K562 (cell line): ENCODE data around the gene ERN1. TPM values are rescaled to one million over a fixed set of nuclear protein-coding genes. Genes with fewer than 3 reads are reported as not detected.

Source experiments
- ATAC-seq: fragments of 200-7000 bp; cut with Tn5 transposase; 3 replicates; pipeline ENCODE4 v1.9.1; 2020; ENCODE audit warnings: moderate library complexity
- BruUV-seq: library from RNA; stranded (reverse); fragments of 400-500 nt; replicated peaks from 2 replicates; lab custom pipeline; 2021; lab: Mats Ljungman, UMichigan
- CTCF ChIA-PET: fragments of 300-600 bp; formaldehyde crosslinking; extraction: SDS; loops from one replicate; lab custom pipeline; 2021; ENCODE audit warnings: low intra/inter-chr PET ratio; lab: Yijun Ruan, JAX
- POLR2A ChIA-PET: fragments of 300-600, 350-650 bp; sonication (Branson Sonifier 250); formaldehyde crosslinking; extraction: SDS; loops from one replicate; lab custom pipeline; 2021; ENCODE audit warnings: antibody characterized with exemption, inconsistent platforms; lab: Yijun Ruan, JAX
- DNase-seq, 4 experiments: peaks; one replicate each; pipeline versions ENCODE4 v3.0.0 to v3.0.0-alpha.2; 2011 to 2018; ENCODE audit warnings: low spot score in 3 of 4, mixed read lengths in 3 of 4; ENCODE audit errors: extremely low read depth in 1 of 4
- FAIRE-seq: peaks from 2 replicates; lab custom pipeline; 2011; peaks lifted over from hg19 to GRCh38; lab: Jason Lieb, UNC
- H2AFZ ChIP-seq: 2 replicates; pipeline ENCODE4 v1.6.0; 2011; ENCODE audit warnings: low read depth, low read length, control low read depth, inconsistent platforms
- H3K27ac ChIP-seq: fragments of 200-600 bp; 3 replicates; pipeline ENCODE4 v1.8.0; 2011; ENCODE audit warnings: low read depth, mild to moderate bottlenecking, control low read depth, inconsistent platforms, low read length, moderate library complexity, mixed read lengths; ENCODE audit errors: extremely low read depth
- H3K27me3 ChIP-seq, 2 experiments: fragments of 300-600 bp in 1 of 2; 2 replicates in 1 of 2; 3 replicates in 1 of 2; pipeline versions ENCODE4 v1.6.0 to v1.8.0; 2011; ENCODE audit warnings: inconsistent platforms in 2 of 2, low read length in 2 of 2, mild to moderate bottlenecking in 1 of 2, mixed read lengths in 1 of 2, moderate library complexity in 1 of 2; ENCODE audit not compliant: control insufficient read depth in 2 of 2, insufficient read depth in 2 of 2
- H3K36me3 ChIP-seq: fragments of 300-600 bp; 3 replicates; pipeline ENCODE4 v1.8.0; 2011; ENCODE audit warnings: mild to moderate bottlenecking, low read length, inconsistent platforms; ENCODE audit not compliant: control insufficient read depth, insufficient read depth
- H3K4me1 ChIP-seq, 2 experiments: fragments of 200-600 bp in 1 of 2; replicated peaks in 1 of 2; 2 replicates in 1 of 2; 3 replicates in 1 of 2; pipeline versions ENCODE4 v1.5.1 to v1.8.0; 2011; ENCODE audit warnings: inconsistent platforms in 2 of 2, low read length in 2 of 2, mild to moderate bottlenecking in 1 of 2, mixed read lengths in 1 of 2, moderate library complexity in 1 of 2; ENCODE audit not compliant: control insufficient read depth in 2 of 2, insufficient read depth in 2 of 2
- H3K4me2 ChIP-seq: 2 replicates; pipeline ENCODE4 v1.6.1; 2011; ENCODE audit warnings: low read length, control low read depth, inconsistent platforms, mixed read lengths; ENCODE audit not compliant: insufficient read depth
- H3K4me3 ChIP-seq: fragments of 200-600 bp; sonication (generic), shearing (Covaris generic); 2 replicates; pipeline ENCODE4 v1.5.1; 2016; ENCODE audit warnings: control low read depth, inconsistent platforms
- H3K79me2 ChIP-seq: fragments of 200-600 bp; 3 replicates; pipeline ENCODE4 v1.8.0; 2011; ENCODE audit warnings: low read length, inconsistent platforms; ENCODE audit not compliant: control insufficient read depth, insufficient read depth
- H3K9ac ChIP-seq, 2 experiments: 2 replicates each; pipeline versions ENCODE4 v1.6.0 to v1.6.1; 2011; ENCODE audit warnings: low read depth in 2 of 2, low read length in 2 of 2, control low read depth in 1 of 2, inconsistent platforms in 1 of 2, mild to moderate bottlenecking in 1 of 2, mixed read lengths in 1 of 2; ENCODE audit not compliant: insufficient read depth in 1 of 2
- H3K9me1 ChIP-seq: one replicate; pipeline ENCODE4 v1.6.0; 2011; ENCODE audit warnings: inconsistent platforms, mild to moderate bottlenecking, low read length, moderate library complexity; ENCODE audit not compliant: control insufficient read depth, insufficient read depth
- H3K9me3 ChIP-seq: replicated peaks from 2 replicates; pipeline ENCODE4 v1.5.1; 2011; ENCODE audit warnings: low read depth, low read length, inconsistent platforms; ENCODE audit not compliant: control insufficient read depth, insufficient read depth
- H4K20me1 ChIP-seq: replicated peaks from 2 replicates; pipeline ENCODE4 v1.6.1; 2011; ENCODE audit warnings: low read length, inconsistent platforms, mixed read lengths; ENCODE audit not compliant: control insufficient read depth, insufficient read depth
- NCOR1 ChIP-seq: fragments of 450-650 bp; IDR thresholded peaks from 2 replicates; pipeline ENCODE4 v1.6.1; 2016; ENCODE audit warnings: mild to moderate bottlenecking, moderate library complexity
- SAP30 ChIP-seq: fragments of 200-600 bp; sonication (generic); IDR thresholded peaks from 2 replicates; pipeline ENCODE4 v1.6.1; 2012; ENCODE audit warnings: borderline replicate concordance, low read depth, mild to moderate bottlenecking, moderate library complexity, low read length, control low read depth, inconsistent platforms; ENCODE audit not compliant: insufficient read depth, poor library complexity, severe bottlenecking
- TCF15 ChIP-seq: fragments of 250-450 bp; sonication (Bioruptor Pico); IDR thresholded peaks from 2 replicates; pipeline ENCODE4 v1.8.0; 2022; ENCODE audit warnings: moderate library complexity, mild to moderate bottlenecking, inconsistent platforms
- U2AF2 ChIP-seq: fragments of 200-400 bp; formaldehyde crosslinking; optimal IDR thresholded peaks from 2 replicates; pipeline ENCODE3; 2017; ENCODE audit warnings: low read depth, mild to moderate bottlenecking, low read length
- ZC3H8 ChIP-seq: fragments of 450-650 bp; IDR thresholded peaks from 2 replicates; pipeline ENCODE4 v1.6.1; 2017
- ZNF324 ChIP-seq: fragments of 250-450 bp; sonication (Bioruptor Pico); IDR thresholded peaks from 2 replicates; pipeline ENCODE4 v1.4.0; 2020; ENCODE audit warnings: mild to moderate bottlenecking
- ZNF384 ChIP-seq: IDR thresholded peaks from 2 replicates; pipeline ENCODE4 v1.6.1; 2012; ENCODE audit warnings: low read depth, low read length, improper control_type of control experiment
- ZNF41 ChIP-seq: fragments of 250-450 bp; sonication (Bioruptor Pico); conservative IDR thresholded peaks from 2 replicates; pipeline ENCODE4 v1.4.0; 2020; ENCODE audit warnings: mild to moderate bottlenecking
- WGBS: fragments of 100-300 bp; shearing (Covaris generic); methylation state at CpG from one replicate; pipeline ENCODE4 v1.1.6; 2016; ENCODE audit warnings: low coverage, mixed read lengths; ENCODE audit not compliant: insufficient coverage; ENCODE audit errors: missing lambda C conversion rate; 5-methylcytosine and 5-hydroxymethylcytosine counted together
- in situ Hi-C: fragments of 300-500 bp; cut with MboI; formaldehyde crosslinking; loops from 4 replicates; pipeline ENCODE4 v1.15.0; 2018; ENCODE audit warnings: inconsistent platforms, mixed read lengths
- intact Hi-C: fragments of 100-400 bp; cut with micrococcal nuclease; formaldehyde crosslinking; loops from 2 replicates; pipeline ENCODE4 v1.14.2; 2022
- polyA plus RNA-seq, 8 experiments: library from polyadenylated mRNA; depleted of rRNA in 4 of 8; stranded (reverse) in 5 of 8; unstranded in 3 of 8; fragments of >200 nt; fragmentation: Nextera tagmentation in 2 of 8; fragmentation: Illumina TruSeq in 1 of 8; extraction: Ambion mirVana in 2 of 8; extraction: Trizol in 1 of 8; gene quantifications; 2 replicates each; pipeline versions ENCODE4 v1.2.1 to v1.2.3, GENCODE V29; 2011 to 2014; ENCODE audit warnings: inconsistent platforms in 1 of 8, missing spikeins in 1 of 8
- total RNA-seq, 7 experiments: library from RNA; depleted of rRNA in 6 of 7; stranded (reverse); fragments of >200 nt in 6 of 7; fragmentation: Illumina TruSeq in 2 of 7; extraction: Trizol in 2 of 7; gene quantifications; 2 replicates each; pipeline versions ENCODE4 v1.2.1 to v1.2.3, GENCODE V29; 2011 to 2021; ENCODE audit warnings: low replicate concordance in 1 of 7

Gene ERN1
- total and polyA plus RNA-seq, 9 of the 15 experiments (the other 6 are each of a cell fraction or from before 2014, with no cell fraction given): 2.1 to 22.5 (median 7.3) TPM

DNA sequence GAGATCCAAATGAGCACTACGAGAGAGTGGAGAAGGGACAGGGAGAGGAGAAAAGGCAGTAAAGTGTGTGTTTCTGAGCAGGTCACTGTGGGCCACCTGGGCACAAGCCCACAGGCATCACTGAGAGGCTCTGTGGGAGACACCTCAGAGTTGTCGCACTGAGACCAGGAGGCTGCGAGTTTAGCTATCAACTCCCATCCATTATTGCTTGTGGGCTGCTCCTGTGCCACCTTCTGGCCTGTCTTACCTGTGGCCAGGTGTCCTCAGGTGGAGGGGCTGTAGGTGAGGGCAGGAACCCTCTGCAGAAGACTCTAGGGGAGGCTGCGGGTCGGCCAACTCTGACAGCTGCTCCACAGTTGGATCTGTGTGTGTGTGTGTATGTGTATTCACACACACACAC is 134.3 kb downstream of the ERN1 start:
- H3K4me1 ChIP-seq: peaks cover 5 to 26% of the 10 kb centered on the region in 2 experiments
- H3K9me3 ChIP-seq: no peaks in the 10 kb centered on the region
- no peak overlapping the region for H3K9ac ChIP-seq
- BruUV-seq: no TSS peak
- POLR2A ChIA-PET: interaction anchor here (1.0 kb wide), 1 partner anchor 15 kb away, joined by 6 read pairs; no protein-coding TSS in a partner anchor
- H3K79me2 ChIP-seq: no peaks in the 10 kb centered on the region
- peaks cover 12 to 19% of the 10 kb centered on the region in 2 experiments; a peak in 3 of 5 replicates for H3K27me3 ChIP-seq
- H2AFZ ChIP-seq: no peak overlapping the region
- no peaks in the 10 kb centered on the region for H3K36me3 ChIP-seq
- FAIRE-seq: no peak
- CTCF ChIA-PET: no interaction called here
- H3K4me3 ChIP-seq: no peak overlapping the region
- H3K27ac ChIP-seq: no peak overlapping the region
- intact Hi-C loops (no loop called here), in situ Hi-C loops (no loop called here)
- no peak for ATAC-seq
- H3K9me1 ChIP-seq: no peaks in the 10 kb centered on the region
- no peaks in the 10 kb centered on the region for H4K20me1 ChIP-seq
- H3K4me2 ChIP-seq: no peak overlapping the region
- WGBS: 28% methylated on average over 4 of the region's 5 CpGs
- no peak for DNase-seq
- no peak for TF ChIP-seq SAP30
- no peak for TF ChIP-seq ZC3H8
- no peak for TF ChIP-seq ZNF324 (CRISPR knock-in tag)
- no peak for TF ChIP-seq NCOR1
- TF ChIP-seq TCF15: no peak
- no peak for TF ChIP-seq ZNF384
- no peak for TF ChIP-seq ZNF41 (CRISPR knock-in tag)
- TF ChIP-seq U2AF2: no peak
